Measurements from ENCODE around the gene ITGB8. TPM values are rescaled to one million over a fixed set of nuclear protein-coding genes. Genes with fewer than 3 reads are reported as not detected.

The ITGB8 gene
- total RNA-seq, 2 donors from 2014 or later = 22.1 to 38.6 TPM

- TF ChIP-seq, protein P1, sequence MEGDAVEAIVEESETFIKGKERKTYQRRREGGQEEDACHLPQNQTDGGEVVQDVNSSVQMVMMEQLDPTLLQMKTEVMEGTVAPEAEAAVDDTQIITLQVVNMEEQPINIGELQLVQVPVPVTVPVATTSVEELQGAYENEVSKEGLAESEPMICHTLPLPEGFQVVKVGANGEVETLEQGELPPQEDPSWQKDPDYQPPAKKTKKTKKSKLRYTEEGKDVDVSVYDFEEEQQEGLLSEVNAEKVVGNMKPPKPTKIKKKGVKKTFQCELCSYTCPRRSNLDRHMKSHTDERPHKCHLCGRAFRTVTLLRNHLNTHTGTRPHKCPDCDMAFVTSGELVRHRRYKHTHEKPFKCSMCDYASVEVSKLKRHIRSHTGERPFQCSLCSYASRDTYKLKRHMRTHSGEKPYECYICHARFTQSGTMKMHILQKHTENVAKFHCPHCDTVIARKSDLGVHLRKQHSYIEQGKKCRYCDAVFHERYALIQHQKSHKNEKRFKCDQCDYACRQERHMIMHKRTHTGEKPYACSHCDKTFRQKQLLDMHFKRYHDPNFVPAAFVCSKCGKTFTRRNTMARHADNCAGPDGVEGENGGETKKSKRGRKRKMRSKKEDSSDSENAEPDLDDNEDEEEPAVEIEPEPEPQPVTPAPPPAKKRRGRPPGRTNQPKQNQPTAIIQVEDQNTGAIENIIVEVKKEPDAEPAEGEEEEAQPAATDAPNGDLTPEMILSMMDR (IDR thresholded peaks at IDR 0.05) = no peak
- no peak for TF ChIP-seq POLR2A (IDR thresholded peaks at IDR 0.05)
- DNase-seq (no peak), ATAC-seq (no peak)
- no peak overlapping the region for H3K4me3 ChIP-seq
- intact Hi-C loops (cut with DNase I) = no loop called here
- H3K27me3 ChIP-seq = no peaks in the 10 kb centered on the region
- H3K9me3 ChIP-seq = no peaks in the 10 kb centered on the region
- no peak overlapping the region for H3K27ac ChIP-seq
- no peaks in the 10 kb centered on the region for H3K36me3 ChIP-seq (replicated peaks in 1 of 2; ENCODE audit: insufficient read depth in 1 of 2, low read depth in 2 of 2)
- peaks cover 8% of the 10 kb centered on the region for H3K4me1 ChIP-seq
Measured at GRCh38 chr7:20284771-20285143, 45.9 kb upstream of the ITGB8 start.

DNA sequence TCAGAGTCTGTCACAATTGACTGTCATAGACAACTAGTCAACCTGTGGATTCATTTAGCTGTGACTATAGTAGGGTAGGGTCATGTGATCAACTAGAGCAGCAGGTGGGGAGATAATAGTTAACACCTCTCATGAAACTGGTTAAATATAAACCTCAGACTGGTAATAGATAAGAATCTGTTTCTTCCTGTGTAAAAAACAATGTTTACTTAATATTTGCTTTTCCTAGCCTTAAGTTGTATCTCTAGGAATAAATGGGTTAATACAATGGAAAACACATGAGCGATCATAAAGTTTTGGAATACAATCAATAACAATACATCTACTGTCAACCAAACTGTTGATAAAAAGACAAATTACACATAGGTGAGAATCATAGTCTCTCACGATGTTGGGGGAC lies 43.4 kb upstream of the ITGB8 start:
- Histone ChIP-seq H3K9me3 (no peaks in the 10 kb centered on the region), H3K4me3 (no peak overlapping the region), H3K4me1 (peaks cover 8% of the 10 kb centered on the region), H3K36me3 (replicated peaks in 1 of 2; ENCODE audit: insufficient read depth in 1 of 2, low read depth in 2 of 2) (no peaks in the 10 kb centered on the region), H3K27ac (no peak overlapping the region), H3K27me3 (no peaks in the 10 kb centered on the region)
- intact Hi-C loops (cut with DNase I) = no loop called here
- DNase-seq = no peak
- TF ChIP-seq, protein P1 (IDR thresholded peaks at IDR 0.05) = no peak
- ATAC-seq = no peak
- 29 to 42% methylated on average over 2 of the region's 2 CpGs for WGBS, 2 donors

- no peaks in the 10 kb centered on the region for H3K36me3 ChIP-seq (replicated peaks in 1 of 2; ENCODE audit: insufficient read depth in 1 of 2, low read depth in 2 of 2)
- no peak for TF ChIP-seq POLR2A (IDR thresholded peaks at IDR 0.05)
- TF ChIP-seq, protein P1 (IDR thresholded peaks at IDR 0.05) = no peak
- ATAC-seq (no peak), DNase-seq (no peak)
- 58 to 66% methylated on average over 2 of the region's 2 CpGs for WGBS, 2 donors
- H3K4me1 ChIP-seq = peaks cover 8% of the 10 kb centered on the region
- no peak overlapping the region for H3K27ac ChIP-seq
- H3K9me3 ChIP-seq = no peaks in the 10 kb centered on the region
- no peaks in the 10 kb centered on the region for H3K27me3 ChIP-seq
- H3K4me3 ChIP-seq = no peak overlapping the region
- intact Hi-C loops (cut with DNase I) = no loop called here
Measured at GRCh38 chr7:20288036-20288435, 42.7 kb upstream of the ITGB8 start.

DNA sequence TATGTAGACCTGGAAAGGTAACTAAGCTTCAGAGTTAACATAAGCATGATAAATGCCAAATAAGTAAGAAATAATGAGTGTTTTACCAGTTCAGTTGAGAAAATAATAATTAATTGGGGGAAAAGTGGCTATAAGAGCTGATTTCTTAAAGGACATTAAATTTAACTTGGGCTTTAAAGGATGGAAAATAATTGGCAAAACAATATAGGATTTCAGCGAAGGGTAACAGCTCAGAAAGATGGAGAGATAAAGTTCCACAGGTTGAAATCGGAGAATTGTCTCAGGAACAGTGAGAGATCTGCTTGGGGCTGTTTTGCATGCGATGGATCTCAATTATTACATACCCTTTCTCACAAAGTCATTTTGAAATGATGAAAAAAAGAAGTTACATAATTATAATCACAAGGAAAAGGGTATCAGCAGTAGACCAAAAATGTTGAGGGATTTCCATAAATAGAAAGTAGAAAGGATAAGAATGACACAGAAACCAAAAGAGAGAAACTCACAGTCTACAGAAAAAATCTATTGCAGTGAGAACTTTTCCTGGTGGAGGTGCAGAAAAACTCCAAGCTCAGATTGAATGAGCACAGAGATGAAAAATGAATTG lies 40.1 kb upstream of the ITGB8 start:
- no peak for ATAC-seq
- Histone ChIP-seq H3K9me3 (no peaks in the 10 kb centered on the region), H3K36me3 (replicated peaks in 1 of 2; ENCODE audit: insufficient read depth in 1 of 2, low read depth in 2 of 2) (no peaks in the 10 kb centered on the region), H3K27ac (no peak overlapping the region), H3K27me3 (no peaks in the 10 kb centered on the region), H3K4me1 (peaks cover 8% of the 10 kb centered on the region), H3K4me3 (no peak overlapping the region)
- no peak for DNase-seq
- WGBS, 2 donors = 63 to 65% methylated on average over 3 of the region's 3 CpGs
- TF ChIP-seq, protein P1 (IDR thresholded peaks at IDR 0.05) = no peak
- TF ChIP-seq POLR2A (IDR thresholded peaks at IDR 0.05) = no peak
- intact Hi-C loops (cut with DNase I) = no loop called here

- WGBS, 2 donors = 46 to 54% methylated on average over 3 of the region's 3 CpGs
- Histone ChIP-seq H3K36me3 (replicated peaks in 1 of 2; ENCODE audit: insufficient read depth in 1 of 2, low read depth in 2 of 2) (no peaks in the 10 kb centered on the region), H3K9me3 (no peaks in the 10 kb centered on the region), H3K27me3 (no peaks in the 10 kb centered on the region), H3K27ac (no peak overlapping the region), H3K4me1 (no peaks in the 10 kb centered on the region), H3K4me3 (no peak overlapping the region)
- no peak for DNase-seq
- ATAC-seq = no peak
- TF ChIP-seq POLR2A (IDR thresholded peaks at IDR 0.05) = no peak
- TF ChIP-seq, protein P1 (IDR thresholded peaks at IDR 0.05) = no peak
- intact Hi-C loops (cut with DNase I) = no loop called here
Measured at GRCh38 chr7:20293336-20293735, 37.4 kb upstream of the ITGB8 start.
